NCI-H1105 (cell line): ENCODE data around the gene CRBN.

Source experiments
- DNase-seq: peaks from one replicate; lab custom pipeline; 2025; lab: John Stamatoyannopoulos, UW

Gene CRBN

DNA sequence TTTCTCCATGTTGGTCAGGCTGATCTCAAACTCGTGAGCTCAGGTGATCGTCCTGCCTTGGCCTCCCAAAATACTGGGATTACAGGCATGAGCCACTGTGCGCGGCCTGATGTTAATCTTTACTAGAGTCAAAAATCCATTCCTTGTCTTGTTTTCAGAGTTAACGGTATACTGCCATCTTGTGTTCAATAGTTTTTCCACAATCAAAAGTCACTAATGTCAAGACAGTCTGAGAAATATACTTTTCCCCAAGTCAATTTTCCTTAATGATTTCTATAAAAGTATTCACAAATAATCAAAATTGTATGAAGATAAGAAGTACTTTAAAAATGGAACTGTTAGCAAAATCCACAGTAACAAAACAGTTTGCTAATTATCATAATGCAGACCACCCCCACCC lies 8.5 kb downstream of the CRBN start:
- no peak for DNase-seq

DNA sequence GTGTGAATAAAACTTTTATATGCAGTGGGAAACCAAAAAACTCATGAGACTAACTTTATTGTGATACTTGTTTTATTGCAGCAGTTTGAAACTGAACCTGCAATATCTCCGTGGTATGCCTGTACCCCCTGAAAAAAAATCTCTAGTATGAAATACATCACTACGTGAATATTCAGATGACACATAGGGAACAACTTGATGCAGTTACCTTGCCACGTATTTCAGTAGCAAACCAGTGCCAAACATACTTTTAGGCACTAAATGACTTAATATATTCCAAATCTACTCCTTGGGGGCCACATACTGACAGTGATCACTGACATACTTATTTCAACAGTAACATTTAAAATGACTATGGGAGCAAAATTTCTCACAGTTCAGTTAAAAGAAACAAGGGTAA lies 13.8 kb downstream of the CRBN start:
- DNase-seq, result no peak

DNA sequence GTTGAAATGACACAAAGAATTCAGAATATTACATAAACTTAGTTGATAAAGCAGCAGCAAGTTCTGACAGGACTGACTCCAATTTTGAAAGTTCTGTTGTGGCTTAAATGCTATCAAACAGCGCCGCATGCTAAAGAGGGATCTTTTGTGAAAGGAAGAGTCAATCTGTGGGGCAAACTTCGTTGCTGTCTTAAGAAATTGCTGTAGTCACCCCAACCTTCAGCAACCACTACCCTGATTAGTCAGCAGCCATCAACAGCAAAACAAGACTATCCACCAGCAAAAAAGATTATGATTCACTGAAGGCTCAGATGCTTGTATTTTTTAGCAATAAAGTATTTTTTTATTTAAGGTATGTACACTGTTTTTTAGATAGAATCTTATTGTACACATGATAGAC lies 14.2 kb downstream of the CRBN start:
- no peak for DNase-seq

DNA sequence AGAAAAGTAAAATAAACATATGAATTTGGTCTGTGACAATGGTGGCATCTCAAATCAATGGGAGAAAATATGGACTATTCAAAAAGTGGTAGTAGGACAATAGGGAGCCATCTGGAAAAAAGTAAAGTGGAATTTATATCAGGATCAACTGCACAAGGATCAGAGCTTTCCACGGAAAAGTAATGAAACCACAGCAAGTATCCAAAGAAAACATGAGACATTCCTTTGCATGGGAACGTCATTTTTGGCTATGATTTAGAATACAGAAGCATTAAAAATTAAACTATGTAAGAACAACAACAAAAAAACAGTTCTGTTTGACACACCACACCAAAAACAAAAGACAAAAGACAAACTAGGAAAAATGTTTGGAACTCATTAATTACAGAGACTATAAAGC lies 18.7 kb downstream of the CRBN start:
- DNase-seq, result no peak

DNA sequence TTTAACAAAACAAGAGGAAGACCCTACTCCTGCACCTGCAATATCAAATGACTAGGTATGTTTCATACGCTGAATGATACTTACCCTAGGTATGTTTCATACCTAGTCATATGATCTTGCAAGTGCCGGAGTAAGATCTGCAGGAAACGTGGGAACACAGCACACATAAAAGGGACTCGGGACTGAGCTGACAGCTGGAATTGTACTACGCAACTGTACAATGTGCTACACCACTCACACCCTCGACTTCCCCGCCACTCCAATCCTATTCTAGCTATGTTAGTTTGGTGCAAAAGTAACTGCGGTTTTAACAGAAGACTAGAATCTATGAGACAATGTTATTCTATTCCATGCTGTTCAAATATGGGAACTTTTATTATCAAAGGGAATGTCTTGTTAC lies 22.0 kb downstream of the CRBN start:
- no peak for DNase-seq

DNA sequence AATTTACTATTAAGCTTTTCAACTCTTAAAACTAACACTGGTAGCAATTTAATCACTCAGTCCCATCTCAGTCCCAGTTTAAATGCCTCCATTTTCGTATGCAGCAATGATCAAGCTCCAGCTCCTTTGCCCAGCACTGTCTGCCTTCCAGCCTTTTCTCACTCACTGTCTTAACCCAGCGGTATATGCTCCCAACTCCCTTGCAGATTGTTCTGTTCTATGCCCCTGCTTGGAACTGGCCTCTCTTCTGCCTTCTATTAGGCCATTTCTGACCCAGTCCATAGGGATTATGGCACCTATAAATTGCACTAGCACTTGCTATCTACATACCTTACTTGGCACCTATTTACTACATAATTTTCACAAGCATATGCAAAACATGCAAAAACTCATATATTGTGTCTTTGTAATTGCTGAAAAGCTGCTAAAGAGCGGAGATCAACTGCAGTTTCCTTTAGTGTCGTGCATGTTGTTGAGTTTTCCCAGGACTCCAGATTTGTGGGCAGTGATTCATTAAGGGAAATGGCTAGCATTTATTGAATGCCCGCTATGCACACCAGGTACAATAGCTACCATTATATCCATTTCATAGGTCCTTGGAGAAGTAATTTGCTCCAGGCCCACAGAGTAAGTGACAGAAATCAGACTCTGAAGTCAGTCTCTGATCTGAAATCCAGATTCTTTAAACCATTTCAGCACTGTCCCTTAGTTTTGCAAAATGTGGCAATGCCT lies 24.4 kb downstream of the CRBN start:
- no peak for DNase-seq

DNA sequence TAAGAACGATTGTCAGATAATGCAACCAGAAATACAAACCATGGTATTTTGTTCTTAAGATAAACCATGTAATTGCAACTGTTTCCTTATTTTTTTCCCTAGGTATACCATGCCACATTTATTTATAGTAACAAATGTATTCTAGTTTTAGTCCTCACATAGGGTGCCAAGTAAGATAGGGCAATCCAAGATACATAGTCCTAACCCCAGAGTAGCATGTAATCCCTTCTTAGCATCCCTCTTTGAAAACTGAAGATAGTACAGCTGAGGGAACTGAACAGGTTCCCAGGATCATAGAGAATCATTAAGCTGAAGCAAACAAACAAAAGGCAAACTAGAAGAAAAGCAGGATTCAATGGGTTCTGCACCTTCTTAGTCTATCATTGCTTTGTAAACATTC lies 28.0 kb downstream of the CRBN start:
- no peak for DNase-seq

DNA sequence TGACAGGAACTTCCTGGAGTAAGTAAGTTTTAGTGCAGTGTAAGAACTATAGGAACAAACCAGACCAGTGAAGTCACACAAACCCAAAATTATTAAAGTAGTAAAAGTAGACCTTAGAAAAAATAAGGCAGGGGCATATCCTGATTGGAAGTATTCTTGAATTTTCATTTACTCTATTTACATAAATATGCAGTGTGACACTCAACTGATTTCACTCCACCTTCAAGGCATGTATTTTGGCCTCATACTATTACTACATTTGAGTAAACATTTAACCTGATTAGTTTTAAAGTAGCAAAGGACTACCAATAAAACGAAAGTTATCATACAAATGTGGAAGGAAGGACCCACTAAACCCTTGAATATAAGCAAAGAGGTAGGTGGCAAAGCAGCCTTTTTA lies 29.9 kb downstream of the CRBN start:
- no peak for DNase-seq

DNA sequence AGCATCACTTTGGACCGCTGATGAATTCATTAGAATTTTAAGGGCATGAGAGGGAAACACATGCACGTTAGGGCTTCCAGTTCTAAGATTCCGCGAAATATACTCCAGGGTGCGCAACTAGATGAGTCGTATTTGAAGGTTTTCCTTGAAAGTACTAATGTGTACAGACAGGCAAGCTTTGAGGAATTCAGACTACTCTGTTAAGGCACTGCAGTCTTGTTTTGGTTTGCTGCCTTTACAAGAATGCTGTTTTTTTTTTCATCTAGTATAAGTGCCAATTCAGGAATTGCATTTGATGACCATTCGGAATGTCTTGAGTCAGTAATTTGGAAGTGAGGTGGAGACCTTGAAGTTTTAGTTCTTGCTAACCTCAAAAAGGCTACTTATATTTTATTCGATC lies 33.7 kb downstream of the CRBN start:
- no peak for DNase-seq

DNA sequence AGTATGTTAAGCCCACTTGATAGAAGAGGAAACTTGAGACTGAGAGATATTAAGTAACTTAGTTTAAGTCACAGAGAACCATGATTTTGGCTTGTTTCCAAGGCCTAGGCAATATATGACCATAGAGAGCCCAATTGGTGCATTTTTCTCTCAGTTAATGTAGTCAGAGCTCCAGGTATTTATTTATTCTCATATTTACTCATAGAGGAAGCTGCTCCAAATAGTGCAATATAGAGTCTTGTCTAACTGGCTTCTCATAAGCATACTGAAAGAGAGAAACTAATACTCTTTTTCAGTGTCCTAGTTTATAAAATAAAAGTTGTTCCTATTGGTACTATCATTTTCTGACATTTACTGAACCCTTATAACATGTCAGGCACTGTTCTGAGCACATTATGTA lies 37.6 kb downstream of the CRBN start:
- DNase-seq, result no peak

DNA sequence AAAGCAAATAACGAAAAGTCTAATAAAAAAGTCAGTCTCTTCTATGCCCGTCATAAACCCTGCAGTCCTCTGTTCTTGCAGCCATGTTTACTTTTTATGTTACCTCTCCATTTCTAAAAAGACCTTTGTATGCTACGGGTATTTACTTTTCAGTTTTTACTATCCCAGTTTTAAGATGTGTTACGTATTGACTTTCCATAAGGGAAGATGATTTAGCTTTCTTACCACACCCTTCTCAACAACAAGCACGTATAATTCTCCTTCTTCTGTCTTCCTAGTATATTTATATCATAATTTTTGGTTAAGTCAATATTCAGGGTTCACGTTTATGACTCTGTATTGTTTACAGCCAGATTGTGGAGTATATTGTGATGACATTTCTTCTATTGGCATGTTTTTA lies 42.0 kb downstream of the CRBN start:
- no peak for DNase-seq

DNA sequence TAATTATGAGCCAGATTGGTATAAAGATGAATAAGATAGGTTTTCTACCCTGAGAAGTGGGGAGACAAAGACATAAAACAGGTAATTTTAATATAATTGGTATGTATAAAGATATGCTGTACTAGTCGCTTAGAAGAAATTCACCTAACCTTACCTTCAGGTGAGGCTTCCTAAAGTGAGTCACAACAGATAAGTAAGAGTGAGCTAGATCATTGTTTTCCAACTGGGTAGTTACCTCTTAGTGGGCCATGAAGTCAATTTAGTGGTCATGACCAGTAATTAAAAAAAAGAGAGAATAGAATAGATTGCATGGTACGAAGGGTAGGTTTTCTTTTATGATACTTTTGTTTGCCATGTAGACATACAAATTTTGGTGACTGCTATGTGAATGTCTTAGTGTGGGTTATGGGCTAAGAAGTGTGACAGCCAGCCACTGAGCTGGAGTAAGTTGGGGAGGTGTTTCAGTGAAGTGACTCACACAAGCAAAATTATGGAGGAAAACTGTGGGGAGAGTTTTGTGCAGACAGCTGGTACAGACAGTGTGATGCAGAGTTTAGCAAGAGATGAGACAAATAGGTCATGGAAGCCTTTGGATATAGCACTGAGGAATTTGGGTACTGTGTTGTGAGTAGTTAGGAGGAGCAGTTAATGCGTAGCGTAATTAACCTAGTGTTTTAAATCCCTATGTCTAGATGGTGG lies 44.6 kb downstream of the CRBN start:
- DNase-seq, result no peak

DNA sequence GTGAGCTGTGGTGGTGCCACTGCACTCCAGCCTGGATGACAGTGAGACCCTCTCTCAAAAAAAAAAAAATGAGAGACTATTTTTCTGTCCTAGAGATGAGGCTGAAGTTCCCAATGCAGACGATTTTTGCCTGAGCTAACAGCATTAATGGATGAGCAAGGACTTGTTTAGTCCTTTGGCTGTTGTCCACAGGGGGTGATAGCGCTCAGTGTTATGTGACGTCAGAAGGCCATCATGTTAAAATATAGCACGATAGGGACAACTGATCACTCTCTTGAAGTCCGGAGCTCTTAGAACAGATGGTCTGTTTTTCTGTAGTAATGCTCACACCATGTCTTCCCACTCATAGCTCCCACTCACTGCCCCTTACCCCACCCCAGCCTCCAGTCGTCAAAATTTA lies 46.0 kb downstream of the CRBN start:
- DNase-seq, result no peak

DNA sequence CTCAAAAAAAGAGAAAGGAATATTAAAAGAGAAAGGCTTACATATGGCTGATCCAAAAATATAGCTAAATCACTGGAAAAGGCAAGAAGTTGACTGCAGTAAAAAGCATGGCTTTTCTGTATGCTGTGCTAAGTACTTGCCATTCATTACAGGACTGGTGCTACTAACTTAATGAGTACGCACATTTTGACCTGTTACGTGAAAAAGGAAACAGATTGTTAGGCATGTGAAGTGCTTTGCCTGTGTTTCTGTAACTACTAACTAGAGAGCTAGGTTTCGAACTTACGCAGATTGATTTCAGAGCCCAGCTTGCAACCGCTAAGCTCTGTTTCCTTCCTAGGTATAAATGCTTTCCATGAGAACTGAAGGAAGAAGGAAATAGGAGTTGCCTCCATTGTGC lies 49.9 kb downstream of the CRBN start:
- no peak for DNase-seq

DNA sequence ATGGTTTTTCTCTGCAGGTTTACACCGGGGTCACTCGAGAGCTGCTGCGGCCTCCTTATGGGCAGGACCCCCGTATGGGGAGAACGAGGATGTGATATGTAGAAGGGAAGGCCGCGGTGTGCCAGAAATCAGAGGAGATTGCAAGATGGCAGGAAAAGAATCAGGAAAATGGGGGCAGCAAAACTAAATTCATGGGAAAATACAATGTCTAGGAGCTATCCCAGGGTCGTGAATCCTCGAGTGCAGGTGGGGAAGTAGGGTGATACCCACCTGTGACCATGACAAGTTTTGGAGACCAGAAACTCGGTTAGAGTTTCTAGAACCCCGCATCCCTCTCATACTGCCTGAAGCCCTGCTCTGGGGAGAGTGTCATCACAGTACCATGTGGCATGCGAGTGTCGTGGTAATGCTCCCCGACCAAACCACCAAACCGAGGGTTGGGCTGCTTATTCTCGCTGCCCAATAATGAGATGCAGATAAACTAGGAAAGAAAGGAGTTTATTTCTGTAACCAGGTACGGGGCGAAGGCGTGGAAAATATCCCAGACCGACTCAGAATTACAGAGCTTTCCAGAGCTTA lies 52.0 kb downstream of the CRBN start:
- DNase-seq, result no peak

DNA sequence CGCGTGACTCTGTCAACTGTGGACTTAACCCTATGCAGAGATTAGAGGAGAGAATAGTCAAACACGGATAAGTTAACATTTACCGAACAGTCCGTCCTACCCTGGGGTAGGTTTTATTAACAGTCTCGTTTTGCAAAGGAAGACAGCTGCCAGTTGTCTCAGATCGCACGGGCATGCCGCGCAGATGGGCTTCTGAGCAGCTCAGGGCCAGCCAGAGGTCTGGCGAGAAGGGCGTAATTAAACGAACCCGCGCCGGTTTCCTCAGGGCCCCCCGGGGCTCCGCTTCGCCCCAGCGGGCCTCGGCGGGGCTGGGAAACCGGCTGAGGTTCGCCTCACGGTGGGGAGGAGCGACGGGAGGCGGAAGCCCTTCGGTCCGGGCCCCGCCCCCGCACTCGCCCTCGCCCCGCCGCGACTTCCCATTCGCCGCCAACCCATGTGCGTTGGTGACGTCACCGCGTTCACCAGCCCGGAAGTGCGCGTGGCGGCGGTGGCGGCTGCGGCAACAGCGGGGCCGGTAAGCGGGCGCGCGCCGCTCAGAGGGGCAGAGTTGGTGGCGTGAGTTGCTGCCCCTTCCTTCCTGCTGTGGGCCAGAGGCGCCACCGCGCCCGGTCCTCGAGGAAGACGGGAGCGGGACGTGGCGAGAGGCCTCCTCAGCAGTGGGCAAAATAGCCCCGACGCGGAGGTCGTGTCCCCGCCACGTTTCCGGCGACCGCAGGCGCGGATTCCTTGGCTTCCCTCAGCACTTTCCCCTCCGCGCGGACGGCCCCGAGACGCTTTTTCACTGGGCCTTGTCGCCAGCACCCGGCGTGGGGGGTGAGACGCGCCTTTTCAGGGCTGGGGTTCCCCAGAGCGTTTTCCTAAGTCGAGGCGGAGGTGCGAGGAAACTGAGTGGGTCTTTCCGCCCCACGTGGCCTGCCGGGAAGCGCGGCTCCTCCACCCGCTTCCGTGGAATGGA lies 52.7 kb downstream of the CRBN start, which contains the start of gene TRNT1:
TSS of gene TRNT1 (plus strand) at position 464 of the 955 bp plus-strand sequence. CDS start 2,101 bp downstream, outside the sequence.
- peak; percentile 74 for DNase-seq

DNA sequence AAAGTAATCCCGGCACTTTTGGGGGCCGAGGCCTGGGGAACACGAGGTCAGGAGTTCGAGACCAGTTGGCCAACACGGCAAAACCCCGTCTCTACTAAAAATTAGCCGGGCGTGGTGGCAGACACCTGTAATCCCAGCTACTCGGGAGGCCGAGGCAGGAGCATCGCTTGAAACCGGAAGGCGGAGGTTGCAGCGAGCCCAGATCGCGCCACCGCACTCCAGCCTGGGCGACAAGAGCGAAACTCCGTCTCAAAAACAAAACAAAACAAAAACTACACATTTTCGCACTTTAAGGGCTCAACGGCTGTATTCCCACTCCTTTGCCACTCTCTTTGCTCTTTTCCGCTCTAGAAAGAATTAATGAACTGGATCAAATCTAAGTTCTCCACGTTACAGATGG lies 53.5 kb downstream of the CRBN start:
- no peak for DNase-seq

DNA sequence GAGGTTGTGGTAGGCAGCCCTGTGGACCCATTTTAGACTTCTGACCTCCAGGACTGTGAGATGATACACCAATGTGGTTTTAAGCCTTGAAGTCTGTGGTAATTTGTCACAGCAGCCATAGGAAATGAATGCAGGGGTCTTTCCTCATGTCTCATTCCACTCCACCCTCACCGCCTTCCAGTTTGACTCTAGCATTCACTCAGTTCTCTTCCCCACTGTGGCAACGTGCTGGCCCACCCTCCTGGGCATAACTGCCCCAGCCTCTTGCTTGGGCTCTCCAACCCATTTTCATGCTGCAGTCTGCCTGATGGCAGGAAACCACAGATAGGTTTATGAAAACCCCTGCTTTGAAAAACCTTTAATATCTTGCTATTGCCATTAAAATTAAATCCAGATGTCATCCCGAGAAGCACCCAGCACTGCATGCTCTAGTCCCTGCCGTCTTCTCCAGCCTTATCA lies 60.1 kb downstream of the CRBN start:
- no peak for DNase-seq

DNA sequence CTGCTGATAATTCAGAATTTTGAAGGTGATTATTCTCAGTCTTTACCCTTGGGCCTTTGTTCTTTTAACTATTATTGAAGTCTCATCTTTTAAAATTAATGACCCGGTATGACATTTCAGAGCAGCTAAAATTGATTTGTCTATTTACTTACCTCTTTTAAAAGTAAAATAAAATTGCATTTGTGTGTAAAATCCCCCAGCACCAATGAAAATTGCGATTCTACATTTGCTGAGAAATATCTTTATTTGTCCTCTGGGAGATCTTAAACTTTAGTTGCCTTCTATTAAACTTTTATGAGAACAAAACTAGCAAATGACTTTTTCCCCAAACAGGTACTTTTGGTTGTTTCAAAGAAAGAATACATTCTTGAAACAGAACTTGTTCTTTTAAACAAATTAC lies 61.8 kb downstream of the CRBN start:
- DNase-seq, result no peak

DNA sequence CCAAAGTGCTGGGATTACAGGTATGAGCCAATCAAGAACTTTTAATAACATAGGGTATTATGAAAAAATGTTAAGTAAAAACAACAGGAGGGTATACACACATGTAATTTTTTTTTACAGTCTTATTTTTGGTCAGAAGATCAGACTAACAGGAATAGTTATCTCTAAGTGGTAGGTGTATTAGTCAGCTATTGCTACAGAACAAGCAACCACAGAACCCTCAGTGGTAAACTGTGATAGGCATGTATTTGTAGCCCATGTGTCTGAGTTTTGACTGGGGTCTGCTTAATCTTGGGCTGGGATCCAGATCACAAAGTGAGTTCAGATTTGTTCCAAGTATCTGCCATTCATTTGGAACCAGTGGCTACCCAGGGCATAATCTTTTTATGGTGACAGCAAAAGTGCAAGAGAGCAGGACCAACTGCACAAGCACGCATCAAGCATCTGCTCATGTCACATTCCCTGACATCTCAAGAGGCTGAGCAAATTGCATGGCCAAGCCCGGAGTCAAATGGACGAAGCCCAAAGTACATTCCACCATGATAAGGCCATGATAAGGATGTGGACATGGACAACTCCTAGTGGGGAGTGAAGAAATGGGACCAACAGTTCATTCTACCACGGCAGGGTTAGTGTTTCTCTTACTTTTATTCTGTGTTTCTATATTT lies 66.3 kb downstream of the CRBN start:
- DNase-seq, result no peak

DNA sequence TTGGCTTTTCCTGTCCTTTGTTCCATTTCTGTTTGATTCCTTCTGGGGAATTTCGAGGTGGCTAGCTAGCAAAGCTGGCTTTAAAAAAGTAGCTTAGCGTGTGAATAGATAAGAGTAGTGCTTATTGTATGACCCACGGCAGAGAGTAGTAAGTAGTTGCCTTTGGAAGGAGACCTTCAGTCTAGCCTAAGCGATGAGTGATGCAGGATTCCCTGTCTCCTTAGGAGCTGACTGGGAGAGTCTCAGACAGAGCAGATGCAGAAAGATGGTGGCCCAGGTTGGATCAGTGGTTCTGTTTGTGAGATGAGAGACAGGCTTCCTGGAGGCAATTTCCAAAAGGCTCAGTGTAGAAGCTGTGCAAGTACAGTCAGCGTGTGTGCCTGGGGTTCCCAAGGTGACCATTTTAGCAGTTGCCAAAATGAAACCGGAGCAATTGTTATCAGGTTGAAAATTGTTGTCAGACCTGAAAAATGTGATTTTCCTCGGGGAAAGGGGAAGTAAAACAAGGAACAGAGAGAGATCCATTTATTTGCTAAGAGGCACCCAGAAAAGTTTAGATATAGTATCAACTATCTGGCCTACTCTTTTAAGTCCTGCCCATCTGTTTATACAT lies 68.6 kb downstream of the CRBN start:
- DNase-seq, result no peak
